ENCODE measurements around the gene DOLPP1. TPM values are rescaled to one million over a fixed set of nuclear protein-coding genes. Genes with fewer than 3 reads are reported as not detected.

Gene DOLPP1
- total RNA-seq, 2 donors from 2014 or later, result 2.9 to 7.9 TPM

- Histone ChIP-seq H3K27ac (peak overlapping the region; percentile 55 to 77 (median 66)), H3K9me3 (no peaks in the 10 kb centered on the region), H3K36me3 (replicated peaks in 1 of 2; ENCODE audit: insufficient read depth in 1 of 2, low read depth in 2 of 2) (peaks cover 0 to 2% of the 10 kb centered on the region in 2 donors), H3K4me1 (peaks cover 37% of the 10 kb centered on the region), H3K4me3 (no peak overlapping the region), H3K27me3 (no peaks in the 10 kb centered on the region)
- WGBS, 2 donors, result 72 to 86% methylated on average over 17 to 19 of the region's 20 CpGs
- ATAC-seq (no peak), DNase-seq (no peak)
- no peak for TF ChIP-seq CTCF (IDR thresholded peaks at IDR 0.05)
- no peak for TF ChIP-seq POLR2A (IDR thresholded peaks at IDR 0.05)
- intact Hi-C loops (cut with DNase I), result no loop called here
Measured at GRCh38 chr9:129093602-129094386, 12.9 kb downstream of the DOLPP1 start.

GRCh38 chr9:129094387-129095169 is 13.7 kb downstream of the DOLPP1 start:
- Histone ChIP-seq H3K4me1 (peaks cover 37% of the 10 kb centered on the region), H3K36me3 (replicated peaks in 1 of 2; ENCODE audit: insufficient read depth in 1 of 2, low read depth in 2 of 2) (peaks cover 0 to 2% of the 10 kb centered on the region in 2 donors), H3K27me3 (no peaks in the 10 kb centered on the region), H3K9me3 (no peaks in the 10 kb centered on the region), H3K4me3 (no peak overlapping the region), H3K27ac (peak overlapping the region; percentile 55 to 77 (median 66))
- TF ChIP-seq POLR2A (IDR thresholded peaks at IDR 0.05) (no peak), CTCF (IDR thresholded peaks at IDR 0.05) (no peak)
- intact Hi-C loops (cut with DNase I), result no loop called here
- peak; percentile 68 to 83 (median 79) for DNase-seq
- WGBS, 2 donors, result 37 to 43% methylated on average over 12 to 13 of the region's 13 CpGs
- ATAC-seq, result peak; percentile 76

GRCh38 chr9:129095170-129095667 is 14.3 kb downstream of the DOLPP1 start:
- intact Hi-C loops (cut with DNase I), result no loop called here
- DNase-seq (no peak), ATAC-seq (no peak)
- TF ChIP-seq CTCF (IDR thresholded peaks at IDR 0.05) (no peak), POLR2A (IDR thresholded peaks at IDR 0.05) (no peak)
- Histone ChIP-seq H3K27me3 (no peaks in the 10 kb centered on the region), H3K9me3 (no peaks in the 10 kb centered on the region), H3K4me1 (peaks cover 36% of the 10 kb centered on the region), H3K27ac (peak overlapping the region; percentile 55 to 77 (median 66)), H3K4me3 (no peak overlapping the region), H3K36me3 (replicated peaks in 1 of 2; ENCODE audit: insufficient read depth in 1 of 2, low read depth in 2 of 2) (peaks cover 0 to 2% of the 10 kb centered on the region in 2 donors)
- WGBS, 2 donors, result 82 to 89% methylated on average over 9 to 21 of the region's 21 CpGs

- Histone ChIP-seq H3K27me3 (no peaks in the 10 kb centered on the region), H3K4me3 (no peak overlapping the region), H3K4me1 (peaks cover 33% of the 10 kb centered on the region), H3K36me3 (replicated peaks in 1 of 2; ENCODE audit: insufficient read depth in 1 of 2, low read depth in 2 of 2) (peaks cover 0 to 2% of the 10 kb centered on the region in 2 donors), H3K9me3 (no peaks in the 10 kb centered on the region), H3K27ac (peak overlapping the region; percentile 55 to 77 (median 66))
- no peak for TF ChIP-seq POLR2A (IDR thresholded peaks at IDR 0.05)
- no peak for TF ChIP-seq CTCF (IDR thresholded peaks at IDR 0.05)
- WGBS, 2 donors, result 95% methylated on average over 12 of the region's 12 CpGs; no CpG with 5 or more reads in 1 of the 2 donors
- ATAC-seq (no peak), DNase-seq (no peak)
- intact Hi-C loops (cut with DNase I), result no loop called here
Measured at GRCh38 chr9:129095908-129096307, 15.0 kb downstream of the DOLPP1 start.
